PC-9 (cell line): ENCODE data around the gene CSRP1. TPM values are rescaled to one million over a fixed set of nuclear protein-coding genes. Genes with fewer than 3 reads are reported as not detected.
A peak's percentile ranks its signal among the peaks of the same experiment; 100 is the strongest.

Source experiments
- Bru-seq: library from RNA; stranded (reverse); fragments of 400-500 nt; gene quantifications from one replicate; lab custom pipeline; 2021; lab: Mats Ljungman, UMichigan
- BruChase-seq, 2 experiments: library from RNA; stranded (reverse); fragments of 400-500 nt; gene quantifications; one replicate each; lab custom pipeline; 2021; lab: Mats Ljungman, UMichigan
- BruUV-seq: library from RNA; stranded (reverse); fragments of 400-500 nt; replicated peaks from 2 replicates; lab custom pipeline; 2021; lab: Mats Ljungman, UMichigan
- CTCF ChIA-PET: fragments of 300-600 bp; sonication (Branson Sonifier 250); formaldehyde crosslinking; loops from one replicate; lab custom pipeline; 2022; ENCODE audit warnings: antibody characterized with exemption; lab: Charles Lee
- POLR2A ChIA-PET: fragments of 300-600 bp; sonication (Branson Sonifier 250); formaldehyde crosslinking; loops from one replicate; lab custom pipeline; 2022; ENCODE audit warnings: antibody characterized with exemption; ENCODE audit not compliant: unreplicated experiment; lab: Charles Lee
- DNase-seq, 2 experiments: peaks; one replicate each; pipeline versions ENCODE4 v3.0.0 to v3.0.0-alpha.2; 2015 to 2022; ENCODE audit warnings: mixed read lengths in 1 of 2
- H2AFZ ChIP-seq: fragments of 200-600 bp; sonication (generic); 2 replicates; pipeline ENCODE4 v1.8.1; 2017; ENCODE audit warnings: antibody characterized with exemption
- H3F3A ChIP-seq: fragments of 200-600 bp; sonication (generic); 2 replicates; pipeline ENCODE4 v1.8.1; 2017; ENCODE audit warnings: antibody characterized with exemption, mild to moderate bottlenecking, low read depth; ENCODE audit not compliant: insufficient read depth
- H3K27ac ChIP-seq: fragments of 200-600 bp; sonication (generic); 2 replicates; pipeline ENCODE4 v1.6.1; 2016; ENCODE audit warnings: mixed run types
- H3K27me3 ChIP-seq: fragments of 200-600 bp; sonication (generic); 2 replicates; pipeline ENCODE4 v1.6.1; 2016; ENCODE audit warnings: low read depth, mixed run types; ENCODE audit not compliant: insufficient read depth
- H3K36me3 ChIP-seq: fragments of 200-600 bp; sonication (generic); 2 replicates; pipeline ENCODE4 v1.6.1; 2016; ENCODE audit warnings: low read depth, mixed run types
- H3K4me1 ChIP-seq: fragments of 200-600 bp; sonication (generic); replicated peaks from 2 replicates; pipeline ENCODE4 v1.6.1; 2016; ENCODE audit warnings: mixed run types; ENCODE audit not compliant: insufficient read depth
- H3K4me2 ChIP-seq: fragments of 200-600 bp; sonication (generic); 2 replicates; pipeline ENCODE4 v1.6.1; 2017; ENCODE audit warnings: mixed run types
- H3K4me3 ChIP-seq: fragments of 200-600 bp; sonication (generic); 2 replicates; pipeline ENCODE4 v1.6.1; 2016; ENCODE audit warnings: mixed run types
- H3K79me2 ChIP-seq: fragments of 200-600 bp; sonication (generic); 2 replicates; pipeline ENCODE4 v1.6.1; 2017; ENCODE audit warnings: low read depth, mixed run types
- H3K9me2 ChIP-seq: fragments of 200-600 bp; sonication (generic); 2 replicates; pipeline ENCODE4 v1.8.1; 2017; ENCODE audit warnings: mild to moderate bottlenecking; ENCODE audit not compliant: insufficient read depth
- H3K9me3 ChIP-seq: fragments of 200-600 bp; sonication (generic); 2 replicates; pipeline ENCODE4 v1.8.1; 2016; ENCODE audit warnings: low read depth; ENCODE audit not compliant: insufficient read depth
- H4K20me1 ChIP-seq: fragments of 200-600 bp; sonication (generic); 2 replicates; pipeline ENCODE4 v1.8.1; 2017; ENCODE audit not compliant: insufficient read depth
- CTCF ChIP-seq: fragments of 200-600 bp; sonication (generic); conservative IDR thresholded peaks from 2 replicates; pipeline ENCODE4 v1.6.1; 2017; ENCODE audit warnings: mixed run types, antibody characterized with exemption, mild to moderate bottlenecking, moderate library complexity
- EZH2 ChIP-seq: fragments of 200-600 bp; sonication (generic); IDR thresholded peaks from 2 replicates; pipeline ENCODE4 v1.8.0; 2017; ENCODE audit warnings: antibody characterized with exemption, low read depth
- intact Hi-C: fragments of 100-400 bp; cut with micrococcal nuclease; formaldehyde crosslinking; loops from one replicate; pipeline ENCODE4 v1.10.0; 2022; ENCODE audit not compliant: unreplicated experiment
- long read RNA-seq: library from polyadenylated mRNA; stranded (forward); transcript quantifications from one replicate; pipeline ENCODE4 v2.0.0, GENCODE V29; 2022
- total RNA-seq: library from RNA; stranded (reverse); gene quantifications from 2 replicates; pipeline ENCODE4 v1.2.3, GENCODE V29; 2021

Gene CSRP1
- total RNA-seq (56.8 and 61.3 TPM in 2 replicates), Bru-seq, nascent RNA (percentile 67 among the genes with signal in this experiment), BruChase-seq, experiment 1, labeled RNA remaining after a 2-hour chase (percentile 63 among the genes with signal in this experiment), BruChase-seq, experiment 2, labeled RNA remaining after a 6-hour chase (percentile 76 among the genes with signal in this experiment)
- long read RNA-seq, full-length matches to known transcripts = 71 of 87 reads
- long read RNA-seq, partial matches to known transcripts = 2 of 87 reads
- long read RNA-seq, other reads (novel, unspliced or antisense) = 14 of 87 reads

- no peaks in the 10 kb centered on the region for H4K20me1 ChIP-seq
- no peaks in the 10 kb centered on the region for H3K9me2 ChIP-seq
- H3K27ac ChIP-seq = no peak within 1 kb of the TSS
- intact Hi-C loops = loop anchor here (2.0 kb wide), 1 partner anchor 72 kb away; no protein-coding TSS in a partner anchor
- H3K36me3 ChIP-seq = no peaks in the 10 kb centered on the region
- no peak for TF ChIP-seq EZH2
- no peak for TF ChIP-seq CTCF
- H3F3A ChIP-seq = peaks cover 48% of the 10 kb centered on the region
- POLR2A ChIA-PET = interaction anchor here (0.5 kb wide), 2 partner anchors 38 to 88 kb away, joined by 3 read pairs; partner anchors contain the start of gene PHLDA3
- CTCF ChIA-PET = interaction anchor here (2.1 kb wide), 1 partner anchor 25 kb away, joined by 5 read pairs; no protein-coding TSS in a partner anchor
- TSS peak; percentile 58 for BruUV-seq
- peak within 1 kb of the TSS; percentile 59 for H3K4me3 ChIP-seq
- peaks cover 29% of the 10 kb centered on the region for H3K4me1 ChIP-seq
- DNase-seq = peak in 1 of 2 experiments; percentile 64
- peak within 1 kb of the TSS; percentile 78 for H2AFZ ChIP-seq
- H3K79me2 ChIP-seq = no peaks in the 10 kb centered on the region
- H3K4me2 ChIP-seq = peak within 1 kb of the TSS; percentile 79
- no peaks in the 10 kb centered on the region for H3K27me3 ChIP-seq
- no peaks in the 10 kb centered on the region for H3K9me3 ChIP-seq
Measured at GRCh38 chr1:201506557-201507359, at the start of gene CSRP1. TSS of gene CSRP1 (minus strand) at chr1:201507123. CDS start at chr1:201496303, 10,820 bp downstream.

GRCh38 chr1:201555593-201555945, 48.6 kb upstream of the CSRP1 start:
- BruUV-seq = no TSS peak
- ChIA-PET POLR2A (no interaction called here), CTCF (interaction anchor here (0.5 to 0.7 kb wide), 2 partner anchors 368 to 1548 kb away, joined by 4 to 5 read pairs; no protein-coding TSS in a partner anchor)
- H3K79me2 ChIP-seq = 0 out of 2 replicates have a peak, but pooled peaks cover 4% of the 10 kb centered on the region
- no peak for DNase-seq
- no peak overlapping the region for H3K27ac ChIP-seq
- no peak for TF ChIP-seq EZH2
- TF ChIP-seq CTCF = no peak
- peaks cover 9% of the 10 kb centered on the region; the same call in 1 of the 2 replicates for H3F3A ChIP-seq
- no peaks in the 10 kb centered on the region for H3K36me3 ChIP-seq
- H2AFZ ChIP-seq = no peak overlapping the region
- H3K9me3 ChIP-seq = no peaks in the 10 kb centered on the region
- H3K9me2 ChIP-seq = no peaks in the 10 kb centered on the region
- intact Hi-C loops = loop anchor here (10.0 kb wide), 1 partner anchor 419 kb away; no protein-coding TSS in a partner anchor
- no peak overlapping the region for H3K4me3 ChIP-seq
- no peaks in the 10 kb centered on the region for H3K27me3 ChIP-seq
- H3K4me1 ChIP-seq = peaks cover 18% of the 10 kb centered on the region
- no peak overlapping the region for H3K4me2 ChIP-seq
- no peaks in the 10 kb centered on the region for H4K20me1 ChIP-seq
